ENCODE results near the gene TBC1D22A.

- TF ChIP-seq EZH2 (optimal IDR thresholded peaks at IDR 0.05; ENCODE audit: low read depth, low read length): no peak
- TF ChIP-seq, protein P1, sequence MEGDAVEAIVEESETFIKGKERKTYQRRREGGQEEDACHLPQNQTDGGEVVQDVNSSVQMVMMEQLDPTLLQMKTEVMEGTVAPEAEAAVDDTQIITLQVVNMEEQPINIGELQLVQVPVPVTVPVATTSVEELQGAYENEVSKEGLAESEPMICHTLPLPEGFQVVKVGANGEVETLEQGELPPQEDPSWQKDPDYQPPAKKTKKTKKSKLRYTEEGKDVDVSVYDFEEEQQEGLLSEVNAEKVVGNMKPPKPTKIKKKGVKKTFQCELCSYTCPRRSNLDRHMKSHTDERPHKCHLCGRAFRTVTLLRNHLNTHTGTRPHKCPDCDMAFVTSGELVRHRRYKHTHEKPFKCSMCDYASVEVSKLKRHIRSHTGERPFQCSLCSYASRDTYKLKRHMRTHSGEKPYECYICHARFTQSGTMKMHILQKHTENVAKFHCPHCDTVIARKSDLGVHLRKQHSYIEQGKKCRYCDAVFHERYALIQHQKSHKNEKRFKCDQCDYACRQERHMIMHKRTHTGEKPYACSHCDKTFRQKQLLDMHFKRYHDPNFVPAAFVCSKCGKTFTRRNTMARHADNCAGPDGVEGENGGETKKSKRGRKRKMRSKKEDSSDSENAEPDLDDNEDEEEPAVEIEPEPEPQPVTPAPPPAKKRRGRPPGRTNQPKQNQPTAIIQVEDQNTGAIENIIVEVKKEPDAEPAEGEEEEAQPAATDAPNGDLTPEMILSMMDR (IDR thresholded peaks at IDR 0.05; ENCODE audit: low read length): no peak
- no peak for TF ChIP-seq EZH2phosphoT487 (IDR thresholded peaks at IDR 0.05; ENCODE audit: low read length)
These were observed 255.8 kb downstream of the TBC1D22A start for GRCh38 chr22:47018010-47018910.
